HG02970 (cell line): ENCODE results near the gene GABPB1.

ENCODE experiments used
- ATAC-seq: cut with Tn5 transposase; IDR thresholded peaks from one replicate; pipeline ENCODE4 v1.9.1; 2021; ENCODE audit warnings: mild to moderate bottlenecking, moderate library complexity, moderate number of reproducible peaks; ENCODE audit not compliant: unreplicated experiment, low FRiP score

Gene GABPB1

DNA sequence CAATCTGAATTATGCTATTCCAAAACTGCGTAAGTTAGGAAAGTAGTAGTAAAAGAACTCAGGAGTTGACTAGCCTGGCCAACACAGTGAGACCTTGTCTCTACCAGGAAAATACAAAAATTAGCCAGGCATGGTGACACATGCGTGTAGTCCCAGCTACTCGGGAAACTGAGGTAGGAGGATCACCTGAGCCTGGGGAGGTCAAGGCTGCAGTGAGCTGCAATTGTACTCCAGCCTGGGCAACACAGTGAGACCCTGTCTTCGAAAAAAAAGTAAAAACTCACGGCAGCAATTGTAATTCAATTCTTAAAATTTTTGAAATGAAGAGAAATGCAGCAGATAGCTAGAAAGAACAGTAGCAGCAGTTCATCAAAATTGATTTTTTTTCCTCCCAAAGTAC is 9.7 kb downstream of the GABPB1 start:
- no peak for ATAC-seq

DNA sequence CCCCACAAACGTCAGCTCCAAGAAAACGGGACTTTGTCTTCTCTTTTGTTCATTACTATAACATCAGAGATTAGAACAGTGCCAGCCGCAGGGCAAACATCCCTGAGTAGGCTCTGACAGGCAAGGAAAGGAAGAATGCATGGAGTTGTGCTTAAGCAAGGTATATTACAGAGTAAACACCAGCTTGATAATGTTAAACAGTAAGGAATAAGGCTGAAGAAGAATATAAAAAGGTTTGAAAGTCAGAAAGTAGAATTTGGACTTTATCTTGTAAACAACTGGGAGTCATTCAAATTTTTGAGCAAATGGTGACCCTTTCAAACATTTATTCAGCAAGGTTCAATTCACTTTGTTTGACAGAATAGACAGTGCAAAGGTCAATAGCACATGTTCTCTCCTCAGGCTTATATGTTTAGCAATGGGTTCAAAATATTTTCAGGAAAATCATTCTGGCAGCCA is 11.0 kb downstream of the GABPB1 start:
- ATAC-seq, result no peak

DNA sequence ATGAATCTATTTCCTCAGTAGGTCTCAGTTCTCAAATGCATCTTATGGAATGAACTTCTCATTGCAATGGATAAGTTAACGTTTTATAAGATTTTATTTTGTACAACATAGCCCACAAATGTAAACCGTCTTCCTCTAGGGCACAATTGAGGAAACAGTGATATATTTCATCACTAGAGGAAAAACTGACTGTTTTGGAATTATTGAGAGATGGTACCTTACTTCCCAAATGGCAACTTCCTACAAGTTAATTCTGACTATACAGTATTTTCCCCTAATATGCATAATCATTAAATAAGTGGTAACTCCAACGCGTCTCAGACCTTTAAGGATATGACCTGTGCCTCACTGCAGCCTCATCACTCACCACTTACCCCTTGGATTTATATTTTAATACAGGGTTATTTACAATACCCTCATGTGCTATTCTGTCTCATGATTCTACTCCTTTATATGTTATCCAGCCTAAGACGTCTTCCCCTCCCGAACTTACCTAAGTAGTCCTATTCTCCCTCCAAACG is 13.3 kb downstream of the GABPB1 start:
- no peak for ATAC-seq

- ATAC-seq, result no peak
These were observed 14.6 kb downstream of the GABPB1 start for GRCh38 chr15:50340416-50340815.

- no peak for ATAC-seq
These were observed 15.3 kb downstream of the GABPB1 start for GRCh38 chr15:50339717-50340116.

DNA sequence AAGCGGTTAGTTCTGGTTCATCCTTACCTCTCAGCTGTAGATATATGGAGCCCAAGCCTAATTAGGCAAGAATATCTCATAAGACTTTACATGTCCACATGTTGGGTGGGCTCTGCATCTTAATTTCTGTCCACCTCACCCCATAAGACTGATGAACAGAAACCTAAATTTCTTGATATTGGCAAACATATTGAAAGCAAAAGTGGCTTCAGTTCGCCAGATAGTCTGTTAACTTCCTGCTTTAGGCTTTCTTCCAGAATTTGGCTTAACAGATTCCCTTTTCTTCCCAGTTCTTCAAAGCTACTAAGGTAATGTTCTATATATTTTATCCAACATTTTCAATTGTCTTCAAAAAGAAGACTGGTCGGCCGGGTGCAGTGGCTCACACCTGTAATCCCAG is 19.7 kb downstream of the GABPB1 start:
- no peak for ATAC-seq

DNA sequence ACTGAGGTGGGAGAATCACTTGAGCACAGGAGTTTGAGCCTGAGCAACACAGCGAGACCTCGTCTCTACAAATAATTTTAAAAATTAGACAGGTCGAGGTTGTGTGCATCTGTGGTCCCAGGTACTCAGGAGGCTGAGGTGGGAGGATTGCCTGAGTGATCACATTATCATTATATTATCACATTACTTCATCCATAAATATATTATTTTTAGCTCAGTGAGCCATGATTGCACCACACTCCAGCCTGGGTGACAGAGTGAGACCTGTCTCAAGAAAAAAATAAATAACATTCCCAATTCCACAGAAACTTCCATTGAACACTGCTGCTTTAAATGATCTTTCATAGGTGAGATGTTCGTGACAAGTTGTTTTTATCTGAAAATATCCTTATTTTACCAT is 21.8 kb downstream of the GABPB1 start:
- ATAC-seq, result no peak

- ATAC-seq, result no peak
These were observed 24.1 kb downstream of the GABPB1 start for GRCh38 chr15:50330921-50331320.

DNA sequence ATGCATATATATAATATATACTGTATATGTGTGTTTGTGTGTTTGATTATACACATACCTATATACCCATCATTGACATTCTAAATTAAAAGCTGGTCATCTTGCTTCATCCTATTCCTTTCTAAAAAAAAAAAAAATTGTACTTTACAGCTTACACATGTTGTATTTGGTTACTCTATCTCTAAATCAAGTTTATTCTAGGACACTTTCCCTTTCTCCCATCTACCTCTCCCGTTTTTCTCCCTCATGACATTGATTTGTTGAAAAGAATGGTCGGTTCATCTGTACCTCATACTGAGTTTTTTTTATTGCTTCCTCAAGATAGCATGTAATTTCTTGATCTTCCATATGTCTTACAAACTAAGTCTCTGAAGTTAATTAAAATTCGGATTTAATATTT is 26.9 kb downstream of the GABPB1 start:
- no peak for ATAC-seq

DNA sequence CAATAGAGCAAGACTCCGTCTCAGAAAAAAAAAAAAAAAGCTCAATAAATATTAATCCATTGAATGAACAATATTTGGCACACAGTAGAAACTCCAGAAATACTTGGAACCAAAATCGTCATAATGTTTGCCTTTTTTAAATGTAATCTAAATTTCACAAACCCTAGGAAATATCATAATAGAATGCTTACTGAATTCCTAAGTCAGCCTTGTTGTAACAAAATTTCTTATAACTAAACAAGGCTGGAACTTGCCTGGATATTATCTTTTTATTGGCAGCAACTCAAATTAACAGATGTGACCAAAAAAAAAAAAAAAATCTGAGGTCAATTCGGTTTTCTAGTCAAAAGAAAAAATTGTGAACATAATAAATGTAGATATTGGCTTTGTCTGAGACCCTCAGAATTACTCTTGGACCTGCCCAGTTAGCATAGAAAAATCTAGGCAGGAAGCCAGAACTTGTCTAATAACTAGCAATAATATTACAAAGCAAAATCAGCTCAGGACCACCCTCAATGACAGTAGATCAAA is 33.3 kb downstream of the GABPB1 start:
- ATAC-seq, result no peak

DNA sequence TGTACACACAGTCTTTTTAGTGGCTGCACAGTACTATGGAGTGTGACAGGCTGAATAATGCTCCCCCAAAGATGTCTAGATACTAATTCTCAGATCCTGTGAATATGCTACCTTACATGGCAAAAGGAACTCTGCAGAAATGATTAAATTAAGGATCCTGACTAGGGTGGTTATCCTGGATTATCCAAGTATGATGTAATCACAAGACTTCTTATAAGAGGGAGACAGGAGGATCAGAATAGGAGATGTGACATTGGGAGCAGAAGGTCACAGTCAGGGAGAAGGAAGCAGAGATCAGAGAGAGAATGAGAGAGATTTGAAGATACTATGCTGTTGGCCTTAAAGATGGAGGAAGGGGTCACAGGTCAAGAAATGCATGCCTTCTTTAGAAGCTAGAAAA is 34.5 kb downstream of the GABPB1 start:
- ATAC-seq, result no peak

DNA sequence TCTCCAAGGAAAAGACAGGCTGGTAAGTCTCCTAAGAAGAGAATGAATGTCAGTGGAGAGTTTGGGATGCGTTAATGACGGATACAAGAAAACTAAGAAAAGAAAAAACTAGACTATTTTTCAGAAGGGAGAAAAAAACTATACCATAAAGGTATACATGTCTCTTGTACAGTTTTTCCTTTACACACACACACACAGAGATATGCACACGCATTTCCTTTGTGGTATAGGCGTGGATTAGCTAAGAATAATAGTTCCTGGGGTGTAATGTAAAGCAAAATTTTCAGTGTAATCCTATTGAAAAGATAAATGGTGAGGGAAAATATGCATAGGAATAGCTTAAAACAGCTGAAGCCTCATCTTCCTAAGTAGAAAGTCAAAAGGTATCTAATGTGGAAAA is 36.3 kb downstream of the GABPB1 start:
- ATAC-seq, result no peak

DNA sequence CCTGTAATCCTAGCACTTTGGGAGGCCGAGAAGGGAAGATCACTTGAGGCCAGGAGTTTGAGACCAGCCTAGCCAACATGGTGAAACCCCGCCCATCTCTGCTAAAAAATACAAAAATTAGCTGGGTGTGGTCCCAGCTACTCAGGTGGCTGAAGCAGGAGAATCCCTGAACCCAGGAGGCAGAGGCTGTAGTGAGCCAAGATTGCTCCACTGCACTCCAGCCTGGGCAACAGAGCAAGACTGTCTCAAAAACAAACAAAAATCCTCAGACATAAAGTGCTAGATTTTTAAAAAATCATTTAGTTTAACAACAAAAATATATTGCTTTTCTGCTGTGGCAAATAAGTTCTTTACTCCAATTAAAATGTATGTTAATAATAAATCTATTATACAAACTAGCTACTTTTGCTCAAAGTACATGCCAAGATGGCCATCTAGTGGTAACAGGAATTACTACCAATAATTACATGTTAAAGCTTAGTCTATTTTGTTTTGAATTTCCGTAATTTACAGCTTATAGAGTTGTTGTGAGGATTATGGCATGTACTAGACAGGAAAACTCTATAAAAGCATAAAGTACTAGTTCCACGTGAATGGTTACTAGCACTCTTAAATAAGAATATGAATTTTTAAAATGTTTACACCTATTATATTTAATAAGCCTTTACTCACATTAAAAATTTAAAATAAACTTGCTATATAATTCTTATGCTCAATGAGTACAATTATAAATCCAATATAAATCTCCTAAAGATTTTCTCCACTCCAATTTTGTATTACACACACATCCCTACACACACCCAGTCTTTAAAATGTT is 39.0 kb downstream of the GABPB1 start:
- no peak for ATAC-seq

DNA sequence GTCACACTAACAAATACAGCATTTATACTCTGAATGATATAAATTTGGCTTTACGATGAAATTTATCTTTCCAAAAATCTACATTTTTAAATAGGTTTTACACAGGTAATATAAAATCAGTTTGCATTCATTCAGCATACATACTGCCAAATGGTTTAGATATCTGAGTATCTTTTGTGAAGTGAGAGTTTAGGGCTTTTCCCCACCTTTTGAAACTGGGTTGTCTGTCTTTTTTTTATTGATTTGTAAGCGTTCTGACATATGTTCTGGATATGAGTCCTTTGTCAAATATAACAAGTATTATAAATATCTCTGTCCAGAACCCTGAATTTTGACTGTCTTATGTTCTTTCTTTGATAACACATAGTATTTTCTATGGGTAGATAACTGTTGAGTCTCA is 42.4 kb downstream of the GABPB1 start:
- no peak for ATAC-seq

DNA sequence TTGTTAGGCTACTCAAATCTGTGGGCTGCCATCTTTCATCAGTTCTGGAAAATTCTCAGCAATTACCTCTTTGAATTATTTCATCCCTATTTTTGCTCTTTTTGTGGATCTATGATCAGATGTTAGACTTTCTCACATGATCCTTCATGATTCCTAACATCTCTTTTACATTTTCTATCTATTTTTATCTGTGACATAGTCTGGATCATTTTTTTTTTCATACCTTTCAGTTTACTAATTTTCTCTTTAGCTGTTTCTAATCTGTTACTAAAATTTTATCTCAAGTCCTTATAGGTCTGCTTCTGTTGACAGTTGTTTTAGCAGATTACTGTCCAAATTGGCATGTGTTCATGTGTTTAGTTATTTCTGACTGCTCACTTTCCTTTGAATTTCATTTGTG is 47.2 kb downstream of the GABPB1 start:
- ATAC-seq, result no peak

DNA sequence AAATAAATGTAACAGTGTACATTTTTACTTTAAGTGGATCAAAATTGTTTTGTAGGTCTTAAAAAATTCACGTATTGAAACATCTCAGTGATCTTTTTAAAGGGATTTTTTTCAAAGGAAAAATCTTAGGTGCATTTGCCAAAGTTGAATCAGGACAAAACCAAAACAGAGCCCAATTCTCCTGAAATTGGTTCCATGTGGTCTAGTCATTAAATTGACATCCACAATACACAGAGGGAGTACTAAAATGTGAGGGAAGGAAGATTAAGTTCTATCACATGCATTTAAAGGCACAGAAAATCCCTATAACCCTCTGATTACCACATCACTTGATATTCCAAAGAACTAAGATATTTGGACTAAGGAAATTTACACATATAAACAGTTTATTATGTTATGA is 50.2 kb downstream of the GABPB1 start:
- ATAC-seq, result no peak

- no peak for ATAC-seq
These were observed 52.4 kb downstream of the GABPB1 start for GRCh38 chr15:50302581-50302980.

DNA sequence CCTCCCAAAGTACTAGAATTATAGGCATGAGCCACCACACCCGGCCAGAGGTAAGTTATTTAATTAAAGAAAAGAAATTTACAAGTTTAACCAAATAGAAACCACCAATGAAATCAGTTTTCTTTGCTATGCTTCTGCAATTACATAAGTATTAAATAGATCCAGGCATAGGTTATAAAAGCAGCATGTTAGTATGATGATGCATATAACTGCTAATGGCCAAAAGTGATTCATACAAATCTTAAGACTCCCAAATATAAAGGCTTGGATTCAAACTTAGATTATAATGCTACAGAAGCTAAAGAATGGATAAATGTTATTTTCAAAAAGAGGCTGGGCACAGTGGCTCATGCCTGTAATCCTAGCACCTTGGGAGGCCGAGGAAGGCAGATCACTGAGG is 56.7 kb downstream of the GABPB1 start:
- ATAC-seq, result no peak

DNA sequence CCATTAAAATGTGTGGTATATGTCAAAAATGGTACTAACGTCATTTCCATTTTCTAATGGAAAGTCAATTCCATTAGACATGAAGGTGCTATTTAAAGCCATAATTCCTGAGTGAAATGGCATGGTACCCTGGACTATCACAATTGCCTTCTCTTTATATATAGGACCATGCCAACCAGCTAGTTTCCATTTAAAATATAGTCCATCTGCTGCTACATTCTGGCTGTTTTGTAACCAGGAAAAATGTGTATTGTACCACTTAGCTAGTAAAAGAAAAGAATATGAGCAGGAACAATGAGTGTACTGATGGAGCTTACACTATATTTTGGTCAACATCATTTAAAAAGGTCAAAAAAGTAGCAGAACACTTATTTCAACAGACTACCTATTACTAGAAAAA is 59.0 kb downstream of the GABPB1 start:
- no peak for ATAC-seq

GRCh38 chr15:50289749-50290148 is 65.2 kb downstream of the GABPB1 start:
- ATAC-seq, result no peak

DNA sequence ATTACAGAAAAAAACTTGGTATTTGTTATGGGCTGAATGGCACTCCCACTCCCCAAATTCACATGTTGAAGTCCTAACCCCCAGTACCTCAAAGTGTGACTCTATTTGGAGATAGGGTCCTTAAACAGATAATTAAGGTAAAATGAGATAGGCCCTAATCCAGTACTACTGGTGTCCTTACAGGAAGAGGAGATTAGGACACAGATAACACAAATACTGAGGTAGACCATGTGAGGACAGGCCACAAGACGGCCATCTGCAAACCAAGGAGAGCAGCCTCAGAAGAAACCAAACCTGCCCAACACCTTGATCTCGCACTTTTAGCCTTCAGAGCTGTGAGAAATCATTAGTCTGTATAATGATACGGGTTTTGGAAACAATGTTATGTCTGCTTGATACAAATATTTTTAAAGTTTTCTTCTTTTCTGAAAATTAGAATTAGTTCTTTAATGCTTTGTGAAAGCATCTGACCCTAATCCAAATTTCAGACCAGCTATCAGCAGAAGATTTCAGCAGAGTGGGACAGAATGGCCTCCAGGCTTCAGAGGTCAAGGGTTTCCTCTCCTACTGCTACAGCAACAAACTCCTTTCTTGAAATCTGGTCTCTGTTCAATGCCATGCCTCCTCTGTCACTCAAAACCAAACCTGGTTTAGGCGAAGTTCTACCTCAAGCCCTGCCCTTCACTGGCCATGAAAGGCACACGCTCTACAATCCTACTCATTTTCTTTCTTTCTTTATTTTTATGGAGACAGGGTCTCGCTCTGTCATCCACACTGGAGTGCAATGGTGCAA is 67.5 kb downstream of the GABPB1 start:
- ATAC-seq, result no peak
